SH-SY5Y (cell line): ENCODE data around the gene EIF4G3.

Experiments
- GATA2 ChIP-seq: IDR thresholded peaks from 2 replicates; pipeline ENCODE4 v1.6.1; 2011; ENCODE audit warnings: mild to moderate bottlenecking, low read depth, low read length
- GATA3 ChIP-seq: IDR thresholded peaks from 2 replicates; pipeline ENCODE4 v1.6.1; 2011; ENCODE audit warnings: low read depth, mild to moderate bottlenecking, low read length, moderate library complexity

GRCh38 chr1:20978413-20978812 is 198.3 kb downstream of the EIF4G3 start:
- peak; percentile 71; the same call in 1 of the 2 replicates for TF ChIP-seq GATA2
- peak; percentile 90 for TF ChIP-seq GATA3
